Activated CD4-positive, alpha-beta memory T cell treated with anti-CD3 and anti-CD28 coated beads for 36 hours (primary cell): Measurements from ENCODE around the gene NTSR2. TPM values are rescaled to one million over a fixed set of nuclear protein-coding genes. Genes with fewer than 3 reads are reported as not detected.

Source experiments
- CTCF ChIA-PET: fragments of 350-600 bp; sonication (Branson Sonifier 250); formaldehyde crosslinking; loops from one replicate; lab custom pipeline; 2021; ENCODE audit warnings: antibody characterized with exemption, inconsistent platforms; lab: Charles Lee
- POLR2A ChIA-PET: fragments of 350-600 bp; sonication (Branson Sonifier 250); formaldehyde crosslinking; loops from one replicate; lab custom pipeline; 2021; ENCODE audit warnings: antibody characterized with exemption; lab: Charles Lee
- DNase-seq: peaks from one replicate; pipeline ENCODE4 v3.0.0-alpha.2; 2020
- H3K27ac Mint-ChIP-seq: one replicate; pipeline ENCODE4 v1.8.0; 2021; ENCODE audit warnings: mixed read lengths
- H3K27me3 Mint-ChIP-seq: one replicate; pipeline ENCODE4 v1.8.0; 2021; ENCODE audit warnings: mixed read lengths
- H3K36me3 Mint-ChIP-seq: one replicate; pipeline ENCODE4 v1.8.0; 2021; ENCODE audit warnings: mixed read lengths
- H3K4me1 Mint-ChIP-seq: one replicate; pipeline ENCODE4 v1.8.0; 2021; ENCODE audit warnings: low read depth, mixed read lengths
- H3K4me3 Mint-ChIP-seq: one replicate; pipeline ENCODE4 v1.8.0; 2021; ENCODE audit warnings: mild to moderate bottlenecking, mixed read lengths
- H3K9me3 Mint-ChIP-seq: one replicate; pipeline ENCODE4 v1.8.0; 2021; ENCODE audit warnings: mixed read lengths
- intact Hi-C: fragments of 100-400 bp; cut with micrococcal nuclease; formaldehyde crosslinking; loops from one replicate; pipeline ENCODE4 v1.15.1; 2023
- total RNA-seq, 2 experiments: library from RNA; stranded (reverse); gene quantifications; one replicate each; pipeline ENCODE4 v1.2.3, GENCODE V29; 2021

Gene NTSR2
- total RNA-seq, 2 experiments from 2014 or later, result not detected

DNA sequence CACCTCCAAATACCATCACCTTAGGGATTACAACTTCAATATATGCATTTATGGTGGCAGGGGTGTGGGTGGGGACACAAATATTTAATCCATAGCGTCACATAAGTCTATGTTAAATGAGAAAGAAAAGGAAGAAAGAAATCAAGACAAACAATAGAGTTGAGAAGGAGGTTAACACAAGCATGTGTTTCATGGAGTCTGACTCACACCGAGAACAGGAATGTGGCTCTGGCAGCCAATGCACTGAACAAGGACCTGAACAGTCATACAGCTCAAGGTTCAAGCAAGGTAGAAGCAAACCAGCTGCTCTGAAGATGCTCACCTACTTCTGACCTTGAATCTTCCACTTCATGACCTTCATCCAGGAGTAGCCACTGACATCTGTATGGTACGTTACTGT lies 40.2 kb upstream of the NTSR2 start:
- H3K4me3 Mint-ChIP-seq, result no peak overlapping the region
- H3K36me3 Mint-ChIP-seq, result no peaks in the 10 kb centered on the region
- no peaks in the 10 kb centered on the region for H3K9me3 Mint-ChIP-seq
- H3K27ac Mint-ChIP-seq, result no peak overlapping the region
- POLR2A ChIA-PET, result no interaction called here
- no peak for DNase-seq
- CTCF ChIA-PET, result no interaction called here
- no peaks in the 10 kb centered on the region for H3K27me3 Mint-ChIP-seq
- no peaks in the 10 kb centered on the region for H3K4me1 Mint-ChIP-seq
- intact Hi-C loops, result no loop called here

DNA sequence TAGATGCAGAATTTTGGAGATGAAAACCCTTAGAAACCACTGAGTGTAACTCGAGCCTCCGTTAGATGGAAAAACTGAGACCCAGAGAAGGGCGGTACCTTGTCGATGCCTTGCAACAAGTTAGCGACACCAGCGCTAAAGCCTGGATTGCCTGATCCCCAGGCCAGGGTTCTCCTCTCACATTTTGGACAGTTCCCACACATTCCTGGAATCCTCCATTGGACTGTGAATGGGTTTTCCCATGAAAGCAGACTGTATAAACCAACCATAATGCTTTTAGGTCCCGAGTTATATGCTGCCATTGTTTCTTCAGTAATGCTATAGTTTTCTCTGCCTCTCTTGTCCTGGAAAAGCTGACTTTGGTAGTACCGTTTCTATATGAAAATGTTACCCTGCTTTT lies 39.3 kb upstream of the NTSR2 start:
- intact Hi-C loops, result no loop called here
- Mint-ChIP-seq H3K4me3 (no peak overlapping the region), H3K27ac (no peak overlapping the region), H3K4me1 (no peaks in the 10 kb centered on the region), H3K36me3 (no peaks in the 10 kb centered on the region), H3K9me3 (no peaks in the 10 kb centered on the region), H3K27me3 (no peaks in the 10 kb centered on the region)
- no peak for DNase-seq
- ChIA-PET CTCF (interaction anchor here (3.7 kb wide), 1 partner anchor 75 kb away, joined by 13 read pairs; no protein-coding TSS in a partner anchor), POLR2A (no interaction called here)

DNA sequence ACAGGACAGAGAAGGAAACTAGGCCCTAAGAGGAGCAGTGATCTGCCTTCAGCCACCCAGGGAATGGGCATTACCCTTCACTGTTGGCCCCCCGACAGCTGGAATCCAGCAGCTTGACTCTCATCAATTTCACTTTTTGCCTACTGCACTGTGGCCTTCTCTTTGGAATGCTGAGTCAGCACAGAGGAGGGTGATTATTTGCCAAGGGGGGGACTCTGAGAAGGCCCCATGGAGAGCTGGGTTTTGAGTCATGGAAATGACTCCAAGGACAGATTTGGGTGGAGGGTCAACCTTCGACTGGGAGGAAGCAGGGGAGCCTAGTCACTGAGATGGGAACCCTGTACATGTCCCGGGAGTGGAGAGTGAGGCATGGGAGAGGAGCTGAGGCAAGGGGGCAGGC lies 38.1 kb upstream of the NTSR2 start:
- no peak overlapping the region for H3K4me3 Mint-ChIP-seq
- H3K36me3 Mint-ChIP-seq, result no peaks in the 10 kb centered on the region
- CTCF ChIA-PET, result interaction anchor here (2.3 to 3.7 kb wide), 2 partner anchors 20 to 77 kb away, joined by 8 to 13 read pairs; no protein-coding TSS in a partner anchor
- POLR2A ChIA-PET, result no interaction called here
- no peak overlapping the region for H3K27ac Mint-ChIP-seq
- no peaks in the 10 kb centered on the region for H3K9me3 Mint-ChIP-seq
- intact Hi-C loops, result no loop called here
- no peak for DNase-seq
- no peaks in the 10 kb centered on the region for H3K4me1 Mint-ChIP-seq
- H3K27me3 Mint-ChIP-seq, result no peaks in the 10 kb centered on the region

DNA sequence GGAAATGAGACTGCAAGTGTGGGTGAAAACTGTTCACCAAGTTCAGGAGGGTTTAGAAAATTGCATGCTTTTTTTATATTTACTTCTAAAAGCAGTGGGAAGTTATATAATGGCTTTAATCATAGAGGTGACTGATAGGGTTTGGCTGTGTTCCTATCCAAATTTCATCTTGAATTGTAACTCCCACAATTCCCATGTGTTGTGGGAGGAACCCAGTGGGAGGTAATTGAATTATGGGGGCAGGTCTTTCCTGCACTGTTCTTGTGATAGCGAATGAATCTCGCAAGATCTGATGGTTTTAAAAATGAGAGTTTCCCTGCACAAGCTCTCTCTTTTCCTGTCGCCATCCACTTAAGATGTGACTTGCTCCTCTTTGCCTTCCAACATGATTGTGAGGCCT lies 35.7 kb upstream of the NTSR2 start:
- Mint-ChIP-seq H3K27me3 (no peaks in the 10 kb centered on the region), H3K27ac (no peak overlapping the region), H3K9me3 (no peaks in the 10 kb centered on the region), H3K36me3 (no peaks in the 10 kb centered on the region), H3K4me1 (no peaks in the 10 kb centered on the region), H3K4me3 (no peak overlapping the region)
- no peak for DNase-seq
- intact Hi-C loops, result no loop called here
- ChIA-PET POLR2A (interaction anchor here (1.2 kb wide), 1 partner anchor 18 kb away, joined by 3 read pairs; no protein-coding TSS in a partner anchor), CTCF (interaction anchor here (0.5 to 3.7 kb wide), 5 partner anchors 13 to 111 kb away, joined by 3 to 15 read pairs (median 8); no protein-coding TSS in a partner anchor)

DNA sequence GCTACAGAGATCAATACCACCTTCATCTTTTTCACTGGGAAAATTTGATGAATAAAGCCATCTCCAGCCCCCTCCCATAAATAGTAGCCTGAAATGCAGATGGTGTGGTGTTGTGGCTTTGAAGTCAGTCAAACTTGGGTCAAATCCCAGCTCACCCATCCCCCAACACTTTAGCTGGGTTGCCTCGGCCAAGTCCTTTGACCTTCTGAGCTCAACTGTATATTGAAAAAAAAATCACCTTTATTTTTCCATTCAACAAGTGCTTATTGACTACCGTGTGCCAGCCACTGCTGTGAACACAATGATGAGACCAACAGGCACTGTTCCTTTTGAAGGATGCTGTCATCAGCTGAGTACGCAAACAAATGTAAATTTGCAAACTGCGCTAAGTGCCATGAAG lies 35.1 kb upstream of the NTSR2 start:
- Mint-ChIP-seq H3K27ac (no peak overlapping the region), H3K4me1 (no peaks in the 10 kb centered on the region), H3K27me3 (no peaks in the 10 kb centered on the region), H3K36me3 (no peaks in the 10 kb centered on the region), H3K9me3 (no peaks in the 10 kb centered on the region), H3K4me3 (no peak overlapping the region)
- intact Hi-C loops, result no loop called here
- CTCF ChIA-PET, result interaction anchor here (0.5 to 2.4 kb wide), 3 partner anchors 12 to 112 kb away, joined by 3 to 15 read pairs (median 4); no protein-coding TSS in a partner anchor
- POLR2A ChIA-PET, result interaction anchor here (0.7 to 1.2 kb wide), 2 partner anchors 17 to 350 kb away, joined by 3 read pairs; no protein-coding TSS in a partner anchor
- DNase-seq, result no peak

DNA sequence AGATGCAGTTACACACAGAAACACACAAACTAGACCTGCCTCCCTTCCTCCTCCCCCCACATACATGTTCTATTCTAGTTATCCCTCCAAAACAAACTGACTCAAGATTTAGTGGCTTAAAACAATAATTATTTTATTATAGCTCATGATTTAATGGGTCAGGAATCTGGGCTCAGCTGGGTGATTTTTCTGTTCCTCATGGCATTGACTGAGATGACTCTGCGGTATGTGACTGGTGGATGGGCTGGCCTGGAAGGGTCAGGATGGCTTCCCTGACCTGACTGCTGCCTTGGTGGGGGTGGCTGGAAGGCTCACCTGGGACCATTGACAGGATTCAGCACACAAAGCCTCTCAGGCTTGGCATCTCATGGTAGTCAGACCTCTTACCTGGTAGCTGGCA lies 33.7 kb upstream of the NTSR2 start:
- Mint-ChIP-seq H3K9me3 (no peaks in the 10 kb centered on the region), H3K27me3 (no peaks in the 10 kb centered on the region), H3K4me3 (no peak overlapping the region), H3K4me1 (no peaks in the 10 kb centered on the region), H3K36me3 (no peaks in the 10 kb centered on the region), H3K27ac (no peak overlapping the region)
- CTCF ChIA-PET, result interaction anchor here (2.4 kb wide), 1 partner anchor 11 kb away, joined by 15 read pairs; no protein-coding TSS in a partner anchor
- DNase-seq, result no peak
- POLR2A ChIA-PET, result no interaction called here
- intact Hi-C loops, result no loop called here

DNA sequence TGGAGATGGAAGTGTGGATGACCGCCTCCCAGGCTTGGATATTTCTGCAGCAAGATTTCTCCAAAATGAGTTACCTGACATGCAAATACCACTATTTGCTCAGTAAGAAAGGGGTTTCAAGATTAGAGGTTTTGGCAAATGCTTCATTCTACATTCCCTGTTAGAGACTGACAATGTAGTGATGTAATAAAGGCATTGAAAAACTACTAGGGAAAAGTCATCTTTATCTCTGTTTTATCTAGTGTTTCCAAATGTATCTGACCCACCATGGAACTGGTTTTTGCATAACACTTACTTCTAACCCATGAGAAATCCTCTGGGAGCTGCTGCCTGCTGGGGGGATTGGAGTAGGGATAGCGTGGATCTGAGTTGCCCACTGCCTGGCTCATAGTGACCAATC lies 33.0 kb upstream of the NTSR2 start:
- H3K27me3 Mint-ChIP-seq, result no peaks in the 10 kb centered on the region
- no peaks in the 10 kb centered on the region for H3K4me1 Mint-ChIP-seq
- POLR2A ChIA-PET, result no interaction called here
- no peaks in the 10 kb centered on the region for H3K36me3 Mint-ChIP-seq
- no peak for DNase-seq
- H3K27ac Mint-ChIP-seq, result no peak overlapping the region
- H3K9me3 Mint-ChIP-seq, result no peaks in the 10 kb centered on the region
- H3K4me3 Mint-ChIP-seq, result no peak overlapping the region
- intact Hi-C loops, result no loop called here
- CTCF ChIA-PET, result no interaction called here

DNA sequence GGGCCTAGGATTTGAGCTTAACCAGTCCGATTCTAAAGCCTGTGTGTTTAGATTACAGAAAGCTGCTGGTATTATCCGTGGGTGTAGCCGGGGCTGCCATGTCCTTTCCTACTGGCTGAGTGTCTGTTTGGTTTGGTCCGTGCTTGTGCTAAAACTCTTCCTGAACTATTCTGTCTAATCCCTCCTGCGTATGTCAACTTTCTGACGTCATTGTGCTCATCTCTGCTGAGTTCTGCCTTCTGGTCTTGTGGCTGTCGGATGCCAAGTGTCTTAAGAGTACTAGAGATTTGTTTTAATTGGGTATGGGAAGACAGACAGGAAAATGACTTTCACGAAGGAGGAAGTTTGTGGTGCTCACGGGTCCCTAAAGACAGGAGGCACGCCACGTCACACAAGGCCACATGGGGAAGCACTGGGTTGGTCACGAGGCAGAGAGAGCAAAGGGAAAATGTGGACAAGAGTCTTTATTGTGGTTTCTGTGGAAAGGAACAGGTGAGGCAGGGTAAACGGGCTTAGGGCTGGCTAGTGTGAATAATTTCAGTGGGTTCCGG lies 31.8 kb upstream of the NTSR2 start:
- intact Hi-C loops, result no loop called here
- ChIA-PET CTCF (interaction anchor here (0.6 kb wide), 1 partner anchor 78 kb away, joined by 3 read pairs; no protein-coding TSS in a partner anchor), POLR2A (no interaction called here)
- no peak overlapping the region for H3K4me3 Mint-ChIP-seq
- no peaks in the 10 kb centered on the region for H3K27me3 Mint-ChIP-seq
- no peaks in the 10 kb centered on the region for H3K36me3 Mint-ChIP-seq
- H3K9me3 Mint-ChIP-seq, result no peaks in the 10 kb centered on the region
- no peaks in the 10 kb centered on the region for H3K4me1 Mint-ChIP-seq
- H3K27ac Mint-ChIP-seq, result no peak overlapping the region
- no peak for DNase-seq

DNA sequence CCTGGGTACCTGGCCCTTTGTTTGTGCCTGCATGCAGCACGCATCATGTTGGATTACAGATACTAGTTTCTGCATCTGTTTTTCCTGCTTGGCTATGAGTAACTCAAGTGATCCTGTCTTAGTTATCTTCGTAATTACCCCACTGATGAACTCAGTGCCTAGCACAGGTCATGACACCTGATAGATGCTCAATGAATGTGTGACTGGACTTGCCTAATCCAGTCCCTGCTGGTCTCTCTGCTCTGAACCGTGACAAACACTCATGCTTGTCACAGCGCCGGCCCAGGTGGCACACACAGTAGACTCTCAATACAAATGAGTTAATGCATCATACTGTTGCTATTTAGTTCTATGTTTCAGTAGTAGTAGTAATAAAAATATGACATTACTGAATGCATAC lies 31.2 kb upstream of the NTSR2 start:
- ChIA-PET CTCF (interaction anchor here (1.1 kb wide), 1 partner anchor 13 kb away, joined by 3 read pairs; no protein-coding TSS in a partner anchor), POLR2A (no interaction called here)
- H3K4me1 Mint-ChIP-seq, result no peaks in the 10 kb centered on the region
- no peak for DNase-seq
- intact Hi-C loops, result no loop called here
- no peak overlapping the region for H3K4me3 Mint-ChIP-seq
- no peaks in the 10 kb centered on the region for H3K9me3 Mint-ChIP-seq
- H3K36me3 Mint-ChIP-seq, result no peaks in the 10 kb centered on the region
- no peaks in the 10 kb centered on the region for H3K27me3 Mint-ChIP-seq
- H3K27ac Mint-ChIP-seq, result no peak overlapping the region

DNA sequence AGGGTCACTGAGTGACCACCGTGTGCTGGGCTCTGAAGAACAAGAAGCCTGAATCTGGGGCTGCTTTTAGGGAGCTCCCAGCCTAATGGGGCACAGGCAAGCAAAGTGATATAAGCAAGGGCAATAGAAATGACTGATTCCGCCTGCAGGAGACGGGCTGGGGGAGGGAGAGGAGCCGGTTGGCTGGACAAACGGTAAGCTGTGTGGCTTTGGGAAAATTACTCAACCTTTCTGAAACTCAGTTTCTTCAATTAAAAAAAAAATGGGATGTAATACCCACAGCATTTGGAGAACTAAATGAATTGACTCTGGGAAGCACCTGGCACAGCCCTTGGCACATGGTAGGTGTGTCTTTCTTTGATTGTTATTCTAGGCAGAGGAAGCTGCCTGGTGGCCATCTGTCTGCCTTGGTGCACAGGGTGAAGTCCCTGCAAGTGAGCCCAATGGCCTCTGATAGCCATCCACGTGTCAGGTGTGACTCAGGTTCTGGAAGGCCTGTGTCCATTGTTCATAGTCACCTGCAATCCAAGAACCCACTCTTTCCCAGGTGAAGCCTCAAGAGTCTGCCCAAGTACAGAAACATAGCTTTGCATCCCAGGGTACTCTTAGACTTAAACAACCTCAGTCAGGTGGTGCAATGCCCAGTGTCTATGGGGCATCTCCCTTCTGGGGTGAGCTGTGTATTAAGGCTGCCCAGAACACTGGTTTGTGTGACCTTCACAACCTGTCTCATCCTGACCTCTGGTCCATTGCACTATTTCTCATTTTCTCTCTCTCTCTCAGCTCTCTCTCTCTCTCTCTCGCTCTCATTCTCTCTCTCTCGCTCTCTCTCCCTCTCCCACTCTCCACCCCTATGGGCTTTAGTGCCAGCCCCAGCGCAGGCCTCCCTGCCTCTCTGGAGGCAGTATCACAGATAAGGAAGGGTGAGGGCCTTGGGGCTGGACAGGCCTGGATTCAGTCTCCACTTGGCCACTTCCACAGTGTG lies 30.0 kb upstream of the NTSR2 start:
- no peak overlapping the region for H3K27ac Mint-ChIP-seq
- H3K9me3 Mint-ChIP-seq, result no peaks in the 10 kb centered on the region
- intact Hi-C loops, result no loop called here
- POLR2A ChIA-PET, result no interaction called here
- no peaks in the 10 kb centered on the region for H3K36me3 Mint-ChIP-seq
- no peaks in the 10 kb centered on the region for H3K4me1 Mint-ChIP-seq
- no peaks in the 10 kb centered on the region for H3K27me3 Mint-ChIP-seq
- no peak overlapping the region for H3K4me3 Mint-ChIP-seq
- no peak for DNase-seq
- CTCF ChIA-PET, result interaction anchor here (0.8 to 14.4 kb wide), 5 partner anchors 10 to 117 kb away, joined by 3 to 364 read pairs (median 3); no protein-coding TSS in a partner anchor

DNA sequence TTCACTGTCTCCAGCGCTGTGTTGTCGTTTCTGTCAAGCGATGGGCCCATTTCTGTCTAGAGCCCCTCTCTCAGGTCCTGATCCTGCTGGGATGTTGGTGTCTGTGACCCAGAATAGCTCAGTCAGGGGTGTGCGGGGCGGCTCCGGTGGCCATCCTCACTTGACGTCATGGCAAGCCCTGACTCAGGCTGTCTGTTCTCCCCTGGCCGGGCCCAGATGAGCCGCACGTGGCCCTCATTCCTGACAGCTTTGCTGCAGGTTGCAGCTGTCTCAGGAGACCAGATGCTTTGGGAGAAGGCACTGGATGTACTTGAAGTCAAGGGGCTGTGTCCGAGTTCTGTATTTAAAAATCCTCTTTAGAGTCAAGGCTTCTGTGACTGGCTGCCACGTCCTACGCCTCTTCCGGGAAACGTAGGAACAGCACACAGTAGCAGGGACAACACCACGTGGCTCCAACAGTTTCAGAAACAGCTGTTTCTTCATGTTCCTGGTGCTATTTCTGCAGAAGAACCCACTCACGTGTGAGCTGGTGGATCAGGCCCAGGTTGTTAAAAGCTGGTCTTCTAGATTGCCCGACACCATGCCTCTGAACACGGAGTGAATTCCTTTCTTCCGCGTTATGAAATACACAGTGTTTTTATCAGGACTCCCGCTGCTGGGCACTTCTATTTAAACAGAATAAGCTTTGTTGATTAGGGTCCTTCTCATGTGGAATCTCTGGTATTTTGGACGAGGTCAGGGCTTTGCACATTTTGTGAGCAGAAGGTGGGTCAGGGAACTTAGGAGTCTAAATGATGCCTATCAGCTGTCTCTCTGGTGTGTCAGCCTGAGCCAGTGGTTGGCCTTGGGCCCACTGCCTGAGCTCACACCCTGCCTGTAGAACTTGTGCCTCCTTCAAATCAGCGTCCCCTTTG lies 28.3 kb upstream of the NTSR2 start:
- Mint-ChIP-seq H3K4me3 (no peak overlapping the region), H3K27ac (no peak overlapping the region), H3K36me3 (no peaks in the 10 kb centered on the region), H3K27me3 (no peaks in the 10 kb centered on the region), H3K9me3 (no peaks in the 10 kb centered on the region), H3K4me1 (no peaks in the 10 kb centered on the region)
- CTCF ChIA-PET, result interaction anchor here (1.3 to 14.4 kb wide), 4 partner anchors 9 to 116 kb away, joined by 4 to 364 read pairs (median 4); no protein-coding TSS in a partner anchor
- POLR2A ChIA-PET, result no interaction called here
- intact Hi-C loops, result no loop called here
- no peak for DNase-seq
